ENCODE measurements around the gene GTF2H1.

GTF2H1 gene

DNA sequence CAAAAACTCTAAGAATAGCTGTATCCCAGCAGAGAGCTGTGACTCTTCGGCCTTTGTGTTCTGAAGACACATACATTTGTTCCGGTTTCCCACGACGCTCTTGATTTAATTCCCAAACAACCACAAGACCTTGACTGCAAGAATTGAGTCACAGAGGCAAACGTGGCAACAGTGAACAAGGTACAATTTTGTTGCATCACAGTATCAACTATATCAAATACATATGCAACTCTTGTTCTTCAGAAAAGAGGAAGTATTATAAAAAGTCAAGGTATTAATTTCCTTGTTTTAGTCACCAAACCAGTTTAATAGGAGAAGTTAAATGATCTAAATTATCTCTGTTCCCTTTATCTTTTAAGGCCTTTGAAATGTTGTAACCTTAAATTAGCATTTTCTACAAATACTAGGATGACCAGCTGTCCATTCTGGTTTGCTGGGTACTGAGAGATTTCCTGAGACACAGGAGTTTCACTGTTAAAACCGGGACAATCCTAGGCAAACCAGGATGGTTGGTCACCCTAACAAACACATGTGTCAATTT, 11.5 kb upstream of the GTF2H1 start:
- no peak overlapping the region for H3K4me3 ChIP-seq (ENCODE audit: low read length)
- TF ChIP-seq, protein P1, sequence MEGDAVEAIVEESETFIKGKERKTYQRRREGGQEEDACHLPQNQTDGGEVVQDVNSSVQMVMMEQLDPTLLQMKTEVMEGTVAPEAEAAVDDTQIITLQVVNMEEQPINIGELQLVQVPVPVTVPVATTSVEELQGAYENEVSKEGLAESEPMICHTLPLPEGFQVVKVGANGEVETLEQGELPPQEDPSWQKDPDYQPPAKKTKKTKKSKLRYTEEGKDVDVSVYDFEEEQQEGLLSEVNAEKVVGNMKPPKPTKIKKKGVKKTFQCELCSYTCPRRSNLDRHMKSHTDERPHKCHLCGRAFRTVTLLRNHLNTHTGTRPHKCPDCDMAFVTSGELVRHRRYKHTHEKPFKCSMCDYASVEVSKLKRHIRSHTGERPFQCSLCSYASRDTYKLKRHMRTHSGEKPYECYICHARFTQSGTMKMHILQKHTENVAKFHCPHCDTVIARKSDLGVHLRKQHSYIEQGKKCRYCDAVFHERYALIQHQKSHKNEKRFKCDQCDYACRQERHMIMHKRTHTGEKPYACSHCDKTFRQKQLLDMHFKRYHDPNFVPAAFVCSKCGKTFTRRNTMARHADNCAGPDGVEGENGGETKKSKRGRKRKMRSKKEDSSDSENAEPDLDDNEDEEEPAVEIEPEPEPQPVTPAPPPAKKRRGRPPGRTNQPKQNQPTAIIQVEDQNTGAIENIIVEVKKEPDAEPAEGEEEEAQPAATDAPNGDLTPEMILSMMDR (conservative IDR thresholded peaks at IDR 0.05; ENCODE audit: low read length): no peak
- DNase-seq (ENCODE audit: low read depth): peak; percentile 68

DNA sequence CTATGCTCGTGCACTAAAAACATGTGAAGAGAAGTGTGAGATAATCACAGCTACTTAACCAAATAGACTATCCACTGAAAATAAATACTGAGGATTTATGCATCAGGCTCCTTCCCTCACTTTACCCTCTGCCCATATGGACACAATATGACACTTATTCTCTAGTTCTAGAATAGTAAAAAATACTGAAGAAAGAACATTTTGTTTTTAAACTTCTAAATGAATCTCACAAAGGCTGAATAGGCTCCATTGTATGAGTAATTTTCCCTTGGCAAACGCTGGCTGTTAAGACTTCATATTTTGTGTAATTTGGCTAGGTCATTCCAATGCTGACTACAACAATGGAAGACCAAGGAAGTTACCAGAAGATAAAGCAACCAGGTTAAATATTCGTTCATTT, 10.4 kb upstream of the GTF2H1 start:
- peak; percentile 78 for DNase-seq (ENCODE audit: low read depth)
- TF ChIP-seq, protein P1 (conservative IDR thresholded peaks at IDR 0.05; ENCODE audit: low read length): no peak
- H3K4me3 ChIP-seq (ENCODE audit: low read length): no peak overlapping the region

DNA sequence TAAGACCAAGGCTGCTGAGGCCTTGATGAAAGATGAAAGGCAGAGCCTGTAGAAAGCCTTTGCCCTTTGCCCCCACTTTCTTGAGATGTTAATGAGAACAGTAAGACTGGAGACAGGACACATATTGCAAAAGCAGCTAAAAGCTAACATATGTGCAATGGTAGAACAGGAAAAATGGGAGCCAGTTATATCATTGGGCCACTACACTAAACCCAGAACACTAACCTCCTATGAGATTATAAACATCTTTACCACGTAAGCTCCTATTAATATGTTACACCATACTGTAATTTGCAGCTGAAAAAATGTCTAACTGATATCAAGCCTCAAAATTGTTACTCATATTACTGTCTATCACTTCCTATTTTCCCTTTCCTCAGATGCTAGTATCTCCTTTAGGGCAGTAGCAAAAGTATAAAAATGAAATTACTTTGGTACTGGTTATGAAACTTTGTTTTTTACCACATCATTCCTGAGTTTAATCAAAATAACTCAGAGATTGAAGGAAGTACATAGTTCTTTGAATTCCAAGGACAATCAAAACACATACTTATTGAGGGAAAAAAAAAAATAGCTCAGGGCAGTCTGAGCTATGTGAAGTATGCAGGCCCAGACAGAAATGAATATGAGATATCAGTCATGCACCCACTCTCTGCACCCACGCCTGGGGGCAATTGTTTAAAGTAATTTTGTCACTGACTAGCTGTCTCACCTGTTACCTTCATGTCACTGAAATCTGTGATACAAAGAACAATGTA, 9.5 kb upstream of the GTF2H1 start:
- TF ChIP-seq, protein P1 (conservative IDR thresholded peaks at IDR 0.05; ENCODE audit: low read length): no peak
- peak; percentile 86 for DNase-seq (ENCODE audit: low read depth)
- no peak overlapping the region for H3K4me3 ChIP-seq (ENCODE audit: low read length)

DNA sequence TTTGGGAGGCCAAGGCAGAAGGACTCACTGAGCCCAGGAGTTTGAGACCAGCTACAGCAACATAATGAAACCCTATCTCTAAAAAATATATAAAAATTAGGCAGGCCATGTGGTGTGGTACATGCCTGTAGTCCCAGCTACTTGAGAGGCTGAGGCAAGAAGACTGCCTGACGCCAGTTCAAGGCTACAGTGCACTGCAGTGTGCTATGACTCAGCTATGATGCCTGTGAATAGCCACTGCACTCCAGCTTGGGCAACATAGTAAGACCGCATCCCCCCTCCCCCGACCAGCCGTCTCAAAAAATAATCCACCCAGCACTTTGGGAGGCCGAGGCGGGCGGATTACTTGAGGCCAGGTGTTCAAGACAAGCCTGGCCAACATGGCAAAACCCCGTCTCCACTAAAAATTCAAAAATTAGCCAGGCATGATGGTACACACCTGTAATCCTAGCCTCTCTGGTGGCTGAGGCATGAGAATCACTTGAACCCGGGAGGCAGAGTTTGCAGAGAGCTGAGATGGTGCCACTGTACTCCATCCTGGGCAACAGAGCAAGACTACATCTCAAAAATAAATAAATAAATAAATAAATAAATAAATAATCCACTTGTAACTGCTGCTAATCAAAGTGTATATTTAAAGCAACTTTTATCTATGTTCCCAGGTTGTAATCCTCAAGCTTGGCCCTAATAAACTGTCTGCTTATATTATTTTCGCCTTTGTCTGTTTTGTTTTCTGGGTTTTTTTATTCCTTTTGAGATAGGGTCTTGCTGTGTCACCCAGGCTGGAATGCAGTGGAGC, 8.2 kb upstream of the GTF2H1 start:
- H3K4me3 ChIP-seq (ENCODE audit: low read length): no peak overlapping the region
- TF ChIP-seq, protein P1 (conservative IDR thresholded peaks at IDR 0.05; ENCODE audit: low read length): no peak
- peak; percentile 38 for DNase-seq (ENCODE audit: low read depth)

DNA sequence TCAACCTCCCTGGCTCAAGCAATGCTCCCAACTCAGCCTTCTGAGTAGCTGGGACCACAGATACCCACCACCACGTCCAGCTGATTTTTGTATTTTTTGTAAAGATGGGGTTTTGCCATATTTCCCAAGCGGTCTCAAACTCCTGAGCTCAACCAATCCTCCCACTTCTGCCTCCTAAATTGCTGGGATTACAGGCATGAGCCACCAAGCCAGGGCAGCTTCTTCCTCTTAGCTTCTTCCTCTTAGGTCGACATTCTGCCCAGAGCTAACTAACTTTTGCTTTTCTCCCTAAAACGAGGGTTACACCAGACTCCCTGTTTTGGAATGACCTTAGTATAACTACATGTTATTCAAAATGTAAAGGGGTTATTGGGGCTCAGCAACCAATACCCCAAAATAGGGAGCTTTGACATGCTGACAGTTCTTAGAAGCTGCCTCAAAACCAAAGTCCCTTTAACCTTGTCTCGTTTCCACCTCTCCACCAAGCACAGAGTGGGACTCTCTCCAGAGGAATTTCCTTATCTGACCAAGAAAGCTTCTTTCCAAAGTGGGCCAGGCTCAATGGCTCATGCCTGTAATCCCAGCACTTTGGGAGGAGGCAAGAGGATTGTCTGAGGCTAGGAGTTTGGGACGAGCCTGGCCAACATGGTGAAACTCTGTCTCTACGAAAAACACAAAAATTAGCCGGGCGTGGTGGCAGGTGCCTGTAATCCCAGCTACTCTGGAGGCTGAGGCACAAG, 7.4 kb upstream of the GTF2H1 start:
- H3K4me3 ChIP-seq (ENCODE audit: low read length): no peak overlapping the region
- DNase-seq (ENCODE audit: low read depth): no peak
- TF ChIP-seq, protein P1 (conservative IDR thresholded peaks at IDR 0.05; ENCODE audit: low read length): no peak

DNA sequence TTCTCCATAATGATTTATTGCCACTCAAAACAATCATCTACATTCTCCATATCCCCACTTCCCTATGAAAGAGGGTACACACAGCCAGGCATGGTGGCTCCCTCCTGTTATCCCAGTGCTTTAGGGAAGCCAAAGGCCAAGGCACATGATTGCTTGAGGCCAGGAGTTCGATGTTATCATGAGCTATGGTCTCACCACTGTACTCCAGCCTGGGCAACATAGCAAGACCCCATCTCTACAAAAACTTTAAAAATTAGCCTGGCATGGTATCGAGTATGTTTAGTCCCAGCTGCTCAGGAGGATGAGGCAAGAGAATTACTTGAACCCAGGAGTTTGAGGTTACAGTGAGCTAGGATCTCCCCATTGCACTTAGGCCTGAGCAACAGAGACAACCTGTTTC, 6.5 kb upstream of the GTF2H1 start:
- DNase-seq (ENCODE audit: low read depth): no peak
- H3K4me3 ChIP-seq (ENCODE audit: low read length): no peak overlapping the region
- TF ChIP-seq, protein P1 (conservative IDR thresholded peaks at IDR 0.05; ENCODE audit: low read length): no peak
